DOHH2 (cell line): ENCODE data around the gene NAALADL2.

Experiments
- CTCF ChIP-seq: fragments of 200-600 bp; sonication (generic); IDR thresholded peaks from one replicate; pipeline ENCODE4 v1.5.1; 2014; ENCODE audit warnings: antibody characterized with exemption, mild to moderate bottlenecking, low read depth, low read length; ENCODE audit not compliant: poor library complexity, severe bottlenecking
- EZH2phosphoT487 ChIP-seq: fragments of 200-600 bp; sonication (generic); IDR thresholded peaks from 2 replicates; pipeline ENCODE4 v1.6.1; 2017; ENCODE audit warnings: borderline replicate concordance, mild to moderate bottlenecking, antibody characterized with exemption, low read length, moderate library complexity, mixed read lengths

- no peak for TF ChIP-seq CTCF
- no peak for TF ChIP-seq EZH2phosphoT487
These were observed 150.2 kb downstream of the NAALADL2 start for GRCh38 chr3:175009295-175009694.
